Measurements from ENCODE around the gene CCNYL1.

DNA sequence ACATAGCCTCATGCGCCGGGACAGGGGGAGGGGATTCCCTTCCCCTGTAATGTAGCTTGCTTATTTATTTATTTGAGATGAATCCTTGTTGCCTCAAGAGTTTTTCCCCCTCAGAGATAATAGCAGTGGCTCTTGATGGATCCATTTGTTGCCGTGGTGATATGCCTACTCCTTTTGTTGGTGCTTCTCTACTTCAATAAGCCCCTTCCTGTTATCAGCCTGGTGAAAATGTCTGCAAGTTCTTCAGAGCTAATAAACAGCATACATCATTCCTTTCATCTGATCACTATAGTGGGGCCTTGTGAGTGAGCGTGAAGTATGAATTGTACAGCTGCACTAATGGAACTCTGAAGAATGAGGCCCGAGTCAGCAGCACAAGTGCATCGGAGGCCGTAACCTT is 38.9 kb downstream of the CCNYL1 start:
- TF ChIP-seq PATZ1 (CRISPR knock-in tag; IDR thresholded peaks at IDR 0.05; ENCODE audit: borderline replicate concordance) (no peak), CREB5 (CRISPR knock-in tag; IDR thresholded peaks at IDR 0.05; ENCODE audit: low read depth) (no peak)
